ENCODE data around the gene CTNNA1. TPM values are rescaled to one million over a fixed set of nuclear protein-coding genes. Genes with fewer than 3 reads are reported as not detected.
A peak's percentile ranks its signal among the peaks of the same experiment; 100 is the strongest.

CTNNA1 gene
- total and polyA plus RNA-seq, 2 of the 8 experiments (the other 6 are each of a cell fraction or from before 2014, with no cell fraction given) = 115 to 349 TPM

DNA sequence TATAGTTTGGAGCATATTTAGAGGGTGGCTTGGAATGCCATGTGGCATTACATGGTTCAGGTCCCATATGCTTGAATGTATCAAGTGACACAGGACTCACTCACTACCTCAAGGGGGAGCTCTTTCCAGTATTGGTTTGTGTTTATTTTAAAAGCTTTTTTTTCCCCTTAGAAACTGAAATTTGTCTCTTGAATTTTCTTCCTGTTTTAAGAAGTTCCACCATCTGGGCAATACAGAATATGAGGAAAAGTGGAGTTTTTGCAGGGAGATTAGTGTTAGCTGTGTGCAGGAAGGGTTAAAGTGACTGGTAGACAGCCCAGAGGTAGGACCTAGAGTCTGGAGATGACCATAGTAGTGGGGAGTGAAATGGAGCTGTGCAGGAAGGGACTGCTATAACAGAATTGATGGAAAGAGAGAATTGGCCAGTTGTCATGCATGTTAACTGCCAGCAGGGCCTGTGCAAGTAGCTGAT, 36.6 kb downstream of the CTNNA1 start:
- Histone ChIP-seq H2AK5ac (ENCODE audit: low read depth, low read length) (no peak overlapping the region), H3K79me2 (ENCODE audit: control insufficient read depth in 1 of 2, insufficient read depth in 2 of 2, low read length in 2 of 2) (peaks cover 0 to 71% of the 10 kb centered on the region in 2 experiments; a peak in 3 of 4 replicates), H3K27me3 (replicated peaks in 1 of 4; ENCODE audit: control insufficient read depth in 3 of 4, extremely low read depth in 1 of 4, insufficient read depth in 3 of 4, low read length in 3 of 4) (no peaks in the 10 kb centered on the region), H3K27ac (ENCODE audit: low read depth, low read length) (no peak overlapping the region), H3K9me3 (ENCODE audit: insufficient read depth in 2 of 2, low read depth in 1 of 2, low read length in 1 of 2) (no peaks in the 10 kb centered on the region), H3K4me1 (replicated peaks in 1 of 4; ENCODE audit: control insufficient read depth in 3 of 4, insufficient read depth in 4 of 4, low read length in 3 of 4) (peaks cover 0 to 4% (median 0%) of the 10 kb centered on the region in 4 experiments; a peak in 2 of 7 replicates), H3K79me1 (ENCODE audit: low read depth, low read length) (peaks cover 3% of the 10 kb centered on the region; the same call in 1 of the 2 replicates), H4K5ac (ENCODE audit: insufficient read length, low read depth, low read length) (no peak overlapping the region), H3K18ac (ENCODE audit: extremely low read depth, low read length) (no peak overlapping the region), H3K4me3 (ENCODE audit: extremely low read depth in 1 of 4, insufficient read depth in 2 of 4, low read depth in 3 of 4, low read length in 4 of 4) (no peak overlapping the region), H2BK15ac (ENCODE audit: low read length) (no peak overlapping the region), H2AFZ (ENCODE audit: low read length) (no peak overlapping the region), H3K14ac (ENCODE audit: insufficient read length) (no peak overlapping the region), H2BK120ac (replicated peaks; ENCODE audit: low read depth, low read length) (no peak overlapping the region), H3K56ac (replicated peaks; ENCODE audit: insufficient read length, low read depth, low read length) (no peak overlapping the region), H3K23me2 (ENCODE audit: low read depth, low read length) (no peaks in the 10 kb centered on the region), H4K20me1 (replicated peaks in 1 of 2; ENCODE audit: control insufficient read depth in 1 of 2, insufficient read depth in 2 of 2, low read length in 2 of 2) (peaks cover 5 to 13% of the 10 kb centered on the region in 2 experiments), H3K23ac (ENCODE audit: insufficient read length) (no peak overlapping the region), H3K36me3 (ENCODE audit: control insufficient read depth in 2 of 4, insufficient read depth in 4 of 4, low read length in 3 of 4) (peaks cover 0 to 10% (median under 1%) of the 10 kb centered on the region in 4 experiments; a peak in 2 of 8 replicates), H4K8ac (ENCODE audit: extremely low read depth, insufficient read depth, low read length) (no peak overlapping the region), H3K9ac (replicated peaks in 1 of 4; ENCODE audit: extremely low read depth in 1 of 4, low read depth in 3 of 4, low read length in 3 of 4) (no peak overlapping the region), H4K91ac (replicated peaks; ENCODE audit: insufficient read length, low read length) (no peak overlapping the region), H2BK20ac (ENCODE audit: low read length) (no peak overlapping the region), H3K4me2 (ENCODE audit: insufficient read depth in 1 of 2, low read depth in 2 of 2, low read length in 2 of 2) (no peak overlapping the region), H2BK5ac (ENCODE audit: low read depth, low read length) (no peak overlapping the region), H2BK12ac (ENCODE audit: low read depth, low read length) (no peak overlapping the region), H3K4ac (replicated peaks; ENCODE audit: insufficient read length, low read depth, low read length) (no peak overlapping the region)
- FAIRE-seq (peak; percentile 76), DNase-seq (ENCODE audit: low read depth in 1 of 2, low spot score in 2 of 2) (no peak)
- POLR2A ChIA-PET (ENCODE audit: partially characterized antibody) = interaction anchor here (0.6 to 2.1 kb wide), 7 partner anchors 8 to 694 kb away, joined by 3 to 9 read pairs (median 4); partner anchors contain the start of gene CTNNA1
- CTCF ChIA-PET (ENCODE audit: partially characterized antibody) = interaction anchor here (0.6 to 6.5 kb wide), 67 partner anchors 9 to 1516 kb away, joined by 3 to 40 read pairs (median 4); partner anchors contain the start of gene LRRTM2
- TF ChIP-seq SP2 (IDR thresholded peaks at IDR 0.05; ENCODE audit: low read length) = no peak
- no peak for TF ChIP-seq PHF8 (conservative IDR thresholded peaks at IDR 0.05; ENCODE audit: low read depth, low read length)
- no peak for TF ChIP-seq SRF (IDR thresholded peaks at IDR 0.05; ENCODE audit: low read depth, low read length)
- TF ChIP-seq BACH1 (IDR thresholded peaks at IDR 0.05; ENCODE audit: low read length) = no peak
- TF ChIP-seq RAD21 (IDR thresholded peaks at IDR 0.05 in 1 of 2, conservative IDR thresholded peaks at IDR 0.05 in 1 of 2; ENCODE audit: low read depth in 2 of 2, low read length in 2 of 2) = peak; percentile 27 to 45; a peak in 3 of 4 replicates
- TF ChIP-seq EGR1 (IDR thresholded peaks at IDR 0.05; ENCODE audit: borderline replicate concordance, low read depth, low read length) = no peak
- no peak for TF ChIP-seq RXRA (IDR thresholded peaks at IDR 0.05; ENCODE audit: insufficient read depth, low read depth, low read length)
- TF ChIP-seq, protein P1, sequence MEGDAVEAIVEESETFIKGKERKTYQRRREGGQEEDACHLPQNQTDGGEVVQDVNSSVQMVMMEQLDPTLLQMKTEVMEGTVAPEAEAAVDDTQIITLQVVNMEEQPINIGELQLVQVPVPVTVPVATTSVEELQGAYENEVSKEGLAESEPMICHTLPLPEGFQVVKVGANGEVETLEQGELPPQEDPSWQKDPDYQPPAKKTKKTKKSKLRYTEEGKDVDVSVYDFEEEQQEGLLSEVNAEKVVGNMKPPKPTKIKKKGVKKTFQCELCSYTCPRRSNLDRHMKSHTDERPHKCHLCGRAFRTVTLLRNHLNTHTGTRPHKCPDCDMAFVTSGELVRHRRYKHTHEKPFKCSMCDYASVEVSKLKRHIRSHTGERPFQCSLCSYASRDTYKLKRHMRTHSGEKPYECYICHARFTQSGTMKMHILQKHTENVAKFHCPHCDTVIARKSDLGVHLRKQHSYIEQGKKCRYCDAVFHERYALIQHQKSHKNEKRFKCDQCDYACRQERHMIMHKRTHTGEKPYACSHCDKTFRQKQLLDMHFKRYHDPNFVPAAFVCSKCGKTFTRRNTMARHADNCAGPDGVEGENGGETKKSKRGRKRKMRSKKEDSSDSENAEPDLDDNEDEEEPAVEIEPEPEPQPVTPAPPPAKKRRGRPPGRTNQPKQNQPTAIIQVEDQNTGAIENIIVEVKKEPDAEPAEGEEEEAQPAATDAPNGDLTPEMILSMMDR (IDR thresholded peaks at IDR 0.05; ENCODE audit: control extremely low read depth in 1 of 3, insufficient read depth in 1 of 3, low read depth in 1 of 3, low read length in 3 of 3) = peak in 2 of 3 experiments; percentile 40 to 73; a peak in 3 of 4 replicates
- TF ChIP-seq CBX8 (IDR thresholded peaks at IDR 0.05; ENCODE audit: borderline replicate concordance, low read depth, low read length) = no peak
- TF ChIP-seq, protein P2, sequence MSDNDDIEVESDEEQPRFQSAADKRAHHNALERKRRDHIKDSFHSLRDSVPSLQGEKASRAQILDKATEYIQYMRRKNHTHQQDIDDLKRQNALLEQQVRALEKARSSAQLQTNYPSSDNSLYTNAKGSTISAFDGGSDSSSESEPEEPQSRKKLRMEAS (IDR thresholded peaks at IDR 0.05) = peak; percentile 53
- no peak for TF ChIP-seq EZH2 (IDR thresholded peaks at IDR 0.05; ENCODE audit: low read depth, low read length, severe bottlenecking)
